ENCODE data around the gene SPOCK2. TPM values are rescaled to one million over a fixed set of nuclear protein-coding genes. Genes with fewer than 3 reads are reported as not detected.

Gene SPOCK2
- total and polyA plus RNA-seq, 2 of the 13 experiments (the other 11 are each of a cell fraction or from before 2014, with no cell fraction given): 8.6 to 30.6 TPM

GRCh38 chr10:72009425-72010081, 78.8 kb downstream of the SPOCK2 start:
- Histone ChIP-seq H3K36me3 (replicated peaks in 1 of 2; ENCODE audit: control insufficient read depth in 1 of 2, insufficient read depth in 2 of 2, low read length in 2 of 2) (peaks cover 16 to 42% of the 10 kb centered on the region in 2 experiments; a peak in 4 of 5 replicates), H2AFZ (ENCODE audit: low read length) (no peak overlapping the region), H3K9ac (ENCODE audit: insufficient read depth, low read depth, low read length) (peak overlapping the region; percentile 20; the same call in 1 of the 2 replicates), H3K27me3 (ENCODE audit: control insufficient read depth in 1 of 2, insufficient read depth in 2 of 2, low read length in 2 of 2) (no peaks in the 10 kb centered on the region), H3K79me2 (ENCODE audit: insufficient read depth, low read length) (no peaks in the 10 kb centered on the region), H3K4me1 (ENCODE audit: insufficient read depth, low read length) (peaks cover 47% of the 10 kb centered on the region), H3K4me3 (replicated peaks in 1 of 3; ENCODE audit: insufficient read depth in 1 of 3, low read depth in 2 of 3, low read length in 3 of 3) (no peak overlapping the region), H3K9me3 (ENCODE audit: low read length) (no peaks in the 10 kb centered on the region), H3K4me2 (ENCODE audit: low read depth, low read length) (no peak overlapping the region), H4K20me1 (ENCODE audit: insufficient read depth, low read length) (no peaks in the 10 kb centered on the region), H3K27ac (ENCODE audit: extremely low read length, insufficient read depth, low read length) (peak overlapping the region; percentile 65)
- CTCF ChIA-PET (ENCODE audit: low intra/inter-chr PET ratio, low total read pairs): no interaction called here
- intact Hi-C loops (cut with micrococcal nuclease; ENCODE audit: unreplicated experiment) (no loop called here), in situ Hi-C loops (cut with HindIII; ENCODE audit: extremely low pct_ligation_motif_present, low pct_unique_long_range_greater_than_20kb) (no loop called here)
- POLR2A ChIA-PET: interaction anchor here (1.8 to 2.1 kb wide), 2 partner anchors 21 to 39 kb away, joined by 5 to 7 read pairs; no protein-coding TSS in a partner anchor
- TF ChIP-seq ZMYM3 (CRISPR knock-in tag; IDR thresholded peaks at IDR 0.05): no peak
- no peak for TF ChIP-seq FOXO4 (CRISPR knock-in tag; conservative IDR thresholded peaks at IDR 0.05)
- peak; percentile 55; the same call in 1 of the 2 replicates for TF ChIP-seq ZNF263 (CRISPR knock-in tag; IDR thresholded peaks at IDR 0.05)
- TF ChIP-seq CEBPG (CRISPR knock-in tag; IDR thresholded peaks at IDR 0.05): peak; percentile 63
- no peak for TF ChIP-seq HDAC2 (CRISPR knock-in tag; IDR thresholded peaks at IDR 0.05)
- no peak for TF ChIP-seq ATAD3A (CRISPR knock-in tag; IDR thresholded peaks at IDR 0.05)
- peak; percentile 28; the same call in 1 of the 2 replicates for TF ChIP-seq ZNF687 (CRISPR knock-in tag; IDR thresholded peaks at IDR 0.05)
- no peak for TF ChIP-seq KAT2B (IDR thresholded peaks at IDR 0.05; ENCODE audit: borderline replicate concordance, low read depth, low read length)
- TF ChIP-seq CEBPB (IDR thresholded peaks at IDR 0.05; ENCODE audit: borderline replicate concordance, low read depth, low read length): peak; percentile 28; the same call in 1 of the 2 replicates
- TF ChIP-seq E2F1 (CRISPR knock-in tag; IDR thresholded peaks at IDR 0.05): no peak
- TF ChIP-seq CHD4 (IDR thresholded peaks at IDR 0.05; ENCODE audit: borderline replicate concordance, low read length): no peak
- DNase-seq (ENCODE audit: low spot score) (no peak), ATAC-seq (no peak), FAIRE-seq (no peak)
- WGBS (ENCODE audit: low lambda C conversion rate): 69% methylated on average over 9 of the region's 12 CpGs
- no TSS peak for BruUV-seq (replicated peaks)

Data from HepG2 (cell line).